H1 (cell line): Measurements from ENCODE around the gene CCDC192. TPM values are rescaled to one million over a fixed set of nuclear protein-coding genes. Genes with fewer than 3 reads are reported as not detected.

Experiments
- CTCF ChIA-PET: fragments of 300-600 bp; sonication (Branson Sonifier 250); formaldehyde crosslinking; loops from one replicate; lab custom pipeline; 2021; ENCODE audit not compliant: partially characterized antibody; lab: Charles Lee
- POLR2A ChIA-PET: fragments of 300-600 bp; sonication (Branson Sonifier 250); formaldehyde crosslinking; loops from one replicate; lab custom pipeline; 2021; ENCODE audit warnings: inconsistent platforms; ENCODE audit not compliant: partially characterized antibody; lab: Charles Lee
- DNase-seq, 2 experiments: peaks; one replicate each; pipeline versions ENCODE4 v3.0.0 to v3.0.0-alpha.2; 2010 to 2022; ENCODE audit warnings: low spot score in 2 of 2, low read depth in 1 of 2, mixed read lengths in 1 of 2
- FAIRE-seq: peaks from 2 replicates; lab custom pipeline; 2011; peaks lifted over from hg19 to GRCh38; lab: Jason Lieb, UNC
- H2AFZ ChIP-seq: 2 replicates; pipeline ENCODE4 v1.8.1; 2012; ENCODE audit warnings: low read length, inconsistent platforms
- H2AK5ac ChIP-seq: 2 replicates; pipeline ENCODE4 v1.6.1; 2013; ENCODE audit warnings: low read depth, low read length
- H2BK120ac ChIP-seq: replicated peaks from 2 replicates; pipeline ENCODE3; 2013; ENCODE audit warnings: low read depth, low read length, inconsistent platforms
- H2BK12ac ChIP-seq: 2 replicates; pipeline ENCODE4 v1.6.1; 2013; ENCODE audit warnings: low read depth, low read length
- H2BK15ac ChIP-seq: 2 replicates; pipeline ENCODE4 v1.6.1; 2013; ENCODE audit warnings: low read length
- H2BK20ac ChIP-seq: 2 replicates; pipeline ENCODE4 v1.6.1; 2013; ENCODE audit warnings: low read length
- H2BK5ac ChIP-seq: 2 replicates; pipeline ENCODE4 v1.6.1; 2013; ENCODE audit warnings: low read depth, low read length
- H3K14ac ChIP-seq: 2 replicates; pipeline ENCODE4 v1.6.1; 2013; ENCODE audit warnings: inconsistent platforms; ENCODE audit not compliant: insufficient read length
- H3K18ac ChIP-seq: 2 replicates; pipeline ENCODE4 v1.6.1; 2013; ENCODE audit warnings: low read length; ENCODE audit errors: extremely low read depth
- H3K23ac ChIP-seq: 2 replicates; pipeline ENCODE4 v1.6.1; 2013; ENCODE audit warnings: inconsistent platforms; ENCODE audit not compliant: insufficient read length
- H3K23me2 ChIP-seq: 2 replicates; pipeline ENCODE4 v1.6.1; 2013; ENCODE audit warnings: low read depth, low read length
- H3K27ac ChIP-seq: 2 replicates; pipeline ENCODE4 v1.6.1; 2011; ENCODE audit warnings: low read depth, low read length, inconsistent platforms
- H3K27me3 ChIP-seq, 4 experiments: replicated peaks in 1 of 4; 1 replicate in 1 of 4; 2 replicates in 3 of 4; pipeline versions ENCODE4 v1.6.1 to v1.8.1; 2011 to 2013; ENCODE audit warnings: low read length in 3 of 4, mild to moderate bottlenecking in 3 of 4, inconsistent platforms in 2 of 4, mixed read lengths in 2 of 4, moderate library complexity in 1 of 4; ENCODE audit not compliant: control insufficient read depth in 3 of 4, insufficient read depth in 3 of 4; ENCODE audit errors: extremely low read depth in 1 of 4
- H3K36me3 ChIP-seq, 4 experiments: 2 replicates each; pipeline versions ENCODE4 v1.6.1 to v1.8.1; 2011 to 2013; ENCODE audit warnings: mild to moderate bottlenecking in 4 of 4, low read length in 3 of 4, moderate library complexity in 2 of 4, control low read depth in 1 of 4, inconsistent platforms in 1 of 4; ENCODE audit not compliant: insufficient read depth in 4 of 4, control insufficient read depth in 2 of 4
- H3K4ac ChIP-seq: replicated peaks from 2 replicates; pipeline ENCODE3; 2013; ENCODE audit warnings: low read length, low read depth, mixed read lengths, inconsistent platforms; ENCODE audit not compliant: insufficient read length
- H3K4me1 ChIP-seq, 4 experiments: replicated peaks in 1 of 4; 1 replicate in 1 of 4; 2 replicates in 3 of 4; pipeline versions ENCODE4 v1.6.1 to v1.8.1; 2011 to 2013; ENCODE audit warnings: low read length in 3 of 4, inconsistent platforms in 2 of 4, mixed read lengths in 1 of 4; ENCODE audit not compliant: insufficient read depth in 4 of 4, control insufficient read depth in 3 of 4
- H3K4me2 ChIP-seq, 2 experiments: 2 replicates each; pipeline versions ENCODE4 v1.6.1 to v1.8.1; 2011 to 2013; ENCODE audit warnings: low read depth in 2 of 2, low read length in 2 of 2, control low read depth in 1 of 2, inconsistent platforms in 1 of 2, mild to moderate bottlenecking in 1 of 2; ENCODE audit not compliant: insufficient read depth in 1 of 2
- H3K4me3 ChIP-seq, 4 experiments: fragments of 200-600, 300-600 bp in 1 of 4; sonication (generic), shearing (Covaris generic), sonication (Bioruptor Twin) in 1 of 4; 2 replicates each; pipeline versions ENCODE4 v1.5.1 to v1.8.1; 2011 to 2016; ENCODE audit warnings: low read length in 4 of 4, low read depth in 3 of 4, control low read depth in 2 of 4, inconsistent platforms in 2 of 4, mild to moderate bottlenecking in 2 of 4, mixed read lengths in 1 of 4, moderate library complexity in 1 of 4; ENCODE audit not compliant: insufficient read depth in 2 of 4; ENCODE audit errors: extremely low read depth in 1 of 4
- H3K56ac ChIP-seq: replicated peaks from 2 replicates; pipeline ENCODE3; 2013; ENCODE audit warnings: low read depth, mild to moderate bottlenecking, mixed read lengths, low read length, inconsistent platforms; ENCODE audit not compliant: insufficient read length
- H3K79me1 ChIP-seq: 2 replicates; pipeline ENCODE4 v1.6.1; 2013; ENCODE audit warnings: low read depth, low read length, control low read depth
- H3K79me2 ChIP-seq, 2 experiments: 2 replicates each; pipeline versions ENCODE4 v1.6.1 to v1.8.1; 2012 to 2013; ENCODE audit warnings: low read length in 2 of 2, mild to moderate bottlenecking in 2 of 2, inconsistent platforms in 1 of 2; ENCODE audit not compliant: insufficient read depth in 2 of 2, control insufficient read depth in 1 of 2
- H3K9ac ChIP-seq, 4 experiments: replicated peaks in 1 of 4; 1 replicate in 1 of 4; 2 replicates in 3 of 4; pipeline versions ENCODE4 v1.6.1 to v1.8.1; 2011 to 2013; ENCODE audit warnings: low read depth in 3 of 4, low read length in 3 of 4, control low read depth in 2 of 4, mild to moderate bottlenecking in 2 of 4, moderate library complexity in 2 of 4, inconsistent platforms in 1 of 4; ENCODE audit errors: extremely low read depth in 1 of 4
- H3K9me3 ChIP-seq, 2 experiments: 2 replicates each; pipeline versions ENCODE4 v1.6.1 to v1.8.1; 2012 to 2013; ENCODE audit warnings: mild to moderate bottlenecking in 2 of 2, moderate library complexity in 2 of 2, control low read depth in 1 of 2, inconsistent platforms in 1 of 2, low read depth in 1 of 2, low read length in 1 of 2, mixed read lengths in 1 of 2; ENCODE audit not compliant: insufficient read depth in 2 of 2
- H4K20me1 ChIP-seq, 2 experiments: replicated peaks in 1 of 2; 2 replicates each; pipeline versions ENCODE3 to v1.8.1; 2011 to 2013; ENCODE audit warnings: inconsistent platforms in 2 of 2, low read length in 2 of 2, mild to moderate bottlenecking in 1 of 2; ENCODE audit not compliant: insufficient read depth in 2 of 2, control insufficient read depth in 1 of 2
- H4K5ac ChIP-seq: 2 replicates; pipeline ENCODE4 v1.6.1; 2013; ENCODE audit warnings: low read length, low read depth, mixed read lengths, inconsistent platforms; ENCODE audit not compliant: insufficient read length
- H4K8ac ChIP-seq: 2 replicates; pipeline ENCODE4 v1.8.0; 2013; ENCODE audit warnings: mild to moderate bottlenecking, moderate library complexity, low read length, inconsistent platforms; ENCODE audit not compliant: insufficient read depth; ENCODE audit errors: extremely low read depth
- H4K91ac ChIP-seq: replicated peaks from 2 replicates; pipeline ENCODE3; 2013; ENCODE audit warnings: low read length, mixed read lengths, inconsistent platforms; ENCODE audit not compliant: insufficient read length
- ATF2 ChIP-seq: IDR thresholded peaks from 2 replicates; pipeline ENCODE4 v1.6.1; 2012; ENCODE audit warnings: low read length, inconsistent platforms
- CREB1 ChIP-seq: IDR thresholded peaks from 2 replicates; pipeline ENCODE4 v1.6.1; 2012; ENCODE audit warnings: inconsistent platforms
- CTBP2 ChIP-seq: IDR thresholded peaks from 2 replicates; pipeline ENCODE4 v1.7.0; 2011; ENCODE audit warnings: borderline replicate concordance, mild to moderate bottlenecking, moderate library complexity, mixed read lengths, low read length; ENCODE audit not compliant: insufficient read depth, insufficient read length
- GABPA ChIP-seq: IDR thresholded peaks from 2 replicates; pipeline ENCODE4 v1.6.1; 2011; ENCODE audit warnings: mild to moderate bottlenecking, low read length, moderate library complexity, borderline replicate concordance; ENCODE audit not compliant: insufficient read depth
- JUN ChIP-seq: IDR thresholded peaks from 2 replicates; pipeline ENCODE4 v1.6.1; 2011; ENCODE audit warnings: low read depth, mild to moderate bottlenecking, improper control_type of control experiment, low read length
- KDM5A ChIP-seq: fragments of 200-600 bp; IDR thresholded peaks from 2 replicates; pipeline ENCODE4 v1.7.1; 2012; ENCODE audit warnings: mild to moderate bottlenecking, low read length, inconsistent platforms, mixed read lengths
- MAFK ChIP-seq: IDR thresholded peaks from 2 replicates; pipeline ENCODE4 v1.6.1; 2012; ENCODE audit warnings: low read depth, mild to moderate bottlenecking, improper control_type of control experiment, low read length
- MAX ChIP-seq: IDR thresholded peaks from 2 replicates; pipeline ENCODE4 v1.6.1; 2012; ENCODE audit warnings: inconsistent platforms
- RBBP5 ChIP-seq: IDR thresholded peaks from 2 replicates; pipeline ENCODE4 v1.7.1; 2012; ENCODE audit warnings: low read depth, mild to moderate bottlenecking, inconsistent platforms, low read length, moderate library complexity, borderline replicate concordance
- RFX5 ChIP-seq: IDR thresholded peaks from 2 replicates; pipeline ENCODE4 v1.6.1; 2011; ENCODE audit warnings: low read depth, low read length, improper control_type of control experiment, borderline replicate concordance
- SAP30 ChIP-seq: fragments of 300-600 bp; sonication (generic); IDR thresholded peaks from 2 replicates; pipeline ENCODE4 v1.7.1; 2012; ENCODE audit warnings: low read length, moderate library complexity, mild to moderate bottlenecking, inconsistent platforms; ENCODE audit not compliant: insufficient read depth, insufficient replicate concordance
- TBP ChIP-seq: IDR thresholded peaks from 2 replicates; pipeline ENCODE4 v1.6.1; 2011; ENCODE audit warnings: low read depth, low read length, improper control_type of control experiment
- TEAD4 ChIP-seq: IDR thresholded peaks from 2 replicates; pipeline ENCODE4 v1.6.1; 2012; ENCODE audit warnings: low read depth, low read length, inconsistent platforms, mixed read lengths
- polyA plus RNA-seq, 7 experiments: library from polyadenylated mRNA; depleted of rRNA in 3 of 7; stranded (reverse) in 5 of 7; unstranded in 2 of 7; fragments of >200 nt in 5 of 7; fragments of 200-250 nt in 2 of 7; gene quantifications; 1 replicate in 5 of 7; 2 replicates in 1 of 7; 4 replicates in 1 of 7; pipeline versions ENCODE4 v1.2.1 to v1.2.3, GENCODE V29; 2011 to 2013; ENCODE audit warnings: missing spikeins in 2 of 7, mixed read lengths in 2 of 7
- total RNA-seq: library from RNA; stranded (reverse); fragmentation: NEBNext Ultra II Directional; extraction: Animal tissue kit (Norgen Biotek cat#: 25700); gene quantifications from 2 replicates; pipeline ENCODE4 v1.2.1, GENCODE V29; 2021

The CCDC192 gene
- total and polyA plus RNA-seq, 2 of the 8 experiments (the other 6 are each of a cell fraction or from before 2014, with no cell fraction given): 0.61 TPM; not detected in 1

- Histone ChIP-seq H2AK5ac (no peak overlapping the region), H3K27me3 (no peaks in the 10 kb centered on the region), H3K18ac (no peak overlapping the region), H3K4me3 (no peak overlapping the region), H4K5ac (no peak overlapping the region), H3K23ac (no peak overlapping the region), H3K4me2 (no peak overlapping the region), H3K4ac (no peak overlapping the region), H2BK5ac (no peak overlapping the region), H3K9me3 (no peaks in the 10 kb centered on the region), H3K4me1 (no peaks in the 10 kb centered on the region), H2BK120ac (no peak overlapping the region), H2BK15ac (no peak overlapping the region), H3K79me2 (no peaks in the 10 kb centered on the region), H3K56ac (no peak overlapping the region), H3K36me3 (no peaks in the 10 kb centered on the region), H4K20me1 (no peaks in the 10 kb centered on the region), H4K8ac (no peak overlapping the region), H3K9ac (no peak overlapping the region), H3K79me1 (no peaks in the 10 kb centered on the region), H2BK20ac (no peak overlapping the region), H2BK12ac (no peak overlapping the region), H4K91ac (no peak overlapping the region), H3K14ac (no peak overlapping the region), H3K27ac (no peak overlapping the region), H3K23me2 (no peaks in the 10 kb centered on the region), H2AFZ (no peak overlapping the region)
- DNase-seq (no peak), FAIRE-seq (no peak)
- CTCF ChIA-PET: interaction anchor here (1.2 kb wide), 1 partner anchor 11 kb away, joined by 4 read pairs; no protein-coding TSS in a partner anchor
- POLR2A ChIA-PET: no interaction called here
- TF ChIP-seq GABPA (no peak), RBBP5 (no peak), MAFK (no peak), SAP30 (no peak), CREB1 (no peak), MAX (no peak), JUN (no peak), CTBP2 (no peak), TBP (no peak), ATF2 (no peak), KDM5A (no peak), TEAD4 (no peak), RFX5 (no peak)
Observed at GRCh38 chr5:127796211-127796610, 93.0 kb downstream of the CCDC192 start.
